Endothelial cell of umbilical vein (primary cell): ENCODE data around the gene NEU3.
"Not testable (repeated sequence)": the region's sequence is repeated elsewhere in the genome, so short reads cannot be mapped to it uniquely, and the experiment has no call there.

Source experiments
- EZH2 ChIP-seq: IDR thresholded peaks from 2 replicates; pipeline ENCODE4 v1.6.1; 2012; ENCODE audit warnings: borderline replicate concordance, low read depth, mild to moderate bottlenecking, moderate library complexity, low read length, inconsistent platforms; ENCODE audit not compliant: severe bottlenecking
- POLR2A ChIP-seq: IDR thresholded peaks from 2 replicates; pipeline ENCODE4 v1.6.1; 2012; ENCODE audit warnings: low read depth, mild to moderate bottlenecking, control low read depth, low read length
- POLR2AphosphoS5 ChIP-seq: IDR thresholded peaks from 2 replicates; pipeline ENCODE4 v1.6.1; 2012; ENCODE audit warnings: low read depth, mild to moderate bottlenecking, control low read depth, low read length, moderate library complexity; ENCODE audit not compliant: insufficient read depth
- TF ChIP-seq, protein P1 (sequence below), 2 donors: IDR thresholded peaks; 1 replicate in 1 of 2; 2 replicates in 1 of 2; pipeline ENCODE4 v1.5.1; 2011; ENCODE audit warnings: low read length in 2 of 2, mild to moderate bottlenecking in 2 of 2, moderate library complexity in 2 of 2, control low read depth in 1 of 2, inconsistent platforms in 1 of 2, low read depth in 1 of 2; ENCODE audit not compliant: insufficient read depth in 1 of 2; ENCODE audit errors: extremely low read depth in 1 of 2

DNA sequence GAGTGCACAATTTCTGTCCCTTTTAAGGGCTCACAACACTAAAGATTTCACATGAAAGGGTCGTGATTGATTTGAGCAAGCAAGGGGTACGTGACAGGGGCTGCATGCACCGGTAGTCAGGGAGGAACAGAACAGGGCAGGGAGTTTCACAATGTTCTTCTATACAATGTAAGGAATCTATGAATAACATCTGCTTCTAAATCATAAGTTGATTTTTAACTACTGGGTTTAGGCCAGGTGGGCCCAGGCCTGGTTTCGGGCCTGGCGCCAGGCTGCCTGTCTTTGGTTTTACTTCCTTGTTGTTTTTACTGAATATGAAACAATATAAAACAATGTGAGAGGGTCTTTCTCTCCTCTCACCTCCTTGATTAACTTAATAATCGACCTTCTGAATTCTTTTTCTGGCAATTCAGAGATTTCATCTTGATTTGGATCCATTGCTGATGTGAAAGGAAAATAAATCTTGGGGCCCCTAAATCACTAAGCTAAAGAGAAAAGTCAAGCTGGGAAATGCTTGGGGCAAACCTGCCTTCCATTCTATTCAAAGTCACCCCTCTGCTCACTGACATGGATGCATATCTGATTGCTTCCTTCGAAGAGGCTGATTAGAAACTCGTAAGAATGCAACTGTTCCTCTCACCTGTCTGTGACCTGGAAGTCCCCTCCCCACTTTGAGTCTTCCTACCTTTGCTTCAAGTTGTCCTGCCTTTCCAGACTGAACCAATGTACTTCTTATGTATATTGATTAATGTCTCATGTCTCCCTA is 61.0 kb downstream of the NEU3 start:
- TF ChIP-seq, protein P1, sequence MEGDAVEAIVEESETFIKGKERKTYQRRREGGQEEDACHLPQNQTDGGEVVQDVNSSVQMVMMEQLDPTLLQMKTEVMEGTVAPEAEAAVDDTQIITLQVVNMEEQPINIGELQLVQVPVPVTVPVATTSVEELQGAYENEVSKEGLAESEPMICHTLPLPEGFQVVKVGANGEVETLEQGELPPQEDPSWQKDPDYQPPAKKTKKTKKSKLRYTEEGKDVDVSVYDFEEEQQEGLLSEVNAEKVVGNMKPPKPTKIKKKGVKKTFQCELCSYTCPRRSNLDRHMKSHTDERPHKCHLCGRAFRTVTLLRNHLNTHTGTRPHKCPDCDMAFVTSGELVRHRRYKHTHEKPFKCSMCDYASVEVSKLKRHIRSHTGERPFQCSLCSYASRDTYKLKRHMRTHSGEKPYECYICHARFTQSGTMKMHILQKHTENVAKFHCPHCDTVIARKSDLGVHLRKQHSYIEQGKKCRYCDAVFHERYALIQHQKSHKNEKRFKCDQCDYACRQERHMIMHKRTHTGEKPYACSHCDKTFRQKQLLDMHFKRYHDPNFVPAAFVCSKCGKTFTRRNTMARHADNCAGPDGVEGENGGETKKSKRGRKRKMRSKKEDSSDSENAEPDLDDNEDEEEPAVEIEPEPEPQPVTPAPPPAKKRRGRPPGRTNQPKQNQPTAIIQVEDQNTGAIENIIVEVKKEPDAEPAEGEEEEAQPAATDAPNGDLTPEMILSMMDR (IDR thresholded peaks at IDR 0.05; ENCODE audit: extremely low read depth in 1 of 2, insufficient read depth in 1 of 2, low read depth in 1 of 2, low read length in 2 of 2), result not testable (repeated sequence)
- TF ChIP-seq EZH2, POLR2AphosphoS5, POLR2A: not testable (repeated sequence)
